ACHN (cell line): ENCODE measurements around the gene KCNJ4.

Experiments
- DNase-seq: peaks from one replicate; pipeline ENCODE4 v3.0.0-alpha.2; 2015
- in situ Hi-C: cut with HindIII; loops from 2 replicates; pipeline ENCODE4 v1.10.0; 2017; ENCODE audit warnings: low sequenced_read_pairs, low pct_ligation_motif_present, low pct_unique_long_range_greater_than_20kb

Gene KCNJ4

GRCh38 chr22:38437416-38437815, 17.6 kb downstream of the KCNJ4 start:
- in situ Hi-C loops, result no loop called here
- DNase-seq, result no peak

DNA sequence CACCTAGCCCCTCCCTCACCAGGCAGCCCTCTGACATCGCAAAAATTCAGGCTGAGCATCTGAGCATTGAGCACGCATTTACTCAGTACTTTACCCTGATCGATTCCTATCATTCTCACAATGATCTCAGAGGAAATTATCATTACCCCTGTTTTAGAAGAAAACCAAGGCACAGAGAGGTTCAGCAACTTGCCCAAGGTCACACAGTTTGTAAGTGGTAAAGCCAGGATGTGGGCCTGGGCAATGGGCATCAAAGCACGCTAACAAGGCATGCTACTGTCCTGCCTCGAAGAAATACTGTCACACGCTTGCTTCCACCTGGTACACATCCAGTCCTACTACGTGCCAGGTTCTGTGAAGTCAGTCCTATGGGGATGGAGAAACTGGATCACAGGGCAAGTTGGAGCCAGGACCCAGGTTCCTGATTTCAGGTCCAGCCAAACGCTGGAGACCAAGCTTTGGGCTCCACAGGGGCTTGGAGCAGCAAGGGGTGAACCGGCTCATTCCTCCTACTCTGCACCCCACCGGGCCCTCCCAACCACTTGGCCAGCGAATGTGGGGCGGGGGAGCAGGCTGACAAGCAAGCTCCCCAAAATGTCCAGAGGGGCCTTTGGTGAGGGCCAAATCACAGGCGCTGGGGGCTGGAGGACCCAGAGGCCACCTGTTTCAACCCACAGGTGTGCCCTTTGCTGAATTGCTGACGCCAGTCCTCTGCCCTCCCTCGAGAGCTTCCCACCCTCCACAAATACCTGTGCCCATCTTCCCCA, 18.2 kb downstream of the KCNJ4 start:
- in situ Hi-C loops, result no loop called here
- no peak for DNase-seq

- in situ Hi-C loops, result no loop called here
- DNase-seq, result no peak
These were observed 19.0 kb downstream of the KCNJ4 start for GRCh38 chr22:38435965-38436364.

DNA sequence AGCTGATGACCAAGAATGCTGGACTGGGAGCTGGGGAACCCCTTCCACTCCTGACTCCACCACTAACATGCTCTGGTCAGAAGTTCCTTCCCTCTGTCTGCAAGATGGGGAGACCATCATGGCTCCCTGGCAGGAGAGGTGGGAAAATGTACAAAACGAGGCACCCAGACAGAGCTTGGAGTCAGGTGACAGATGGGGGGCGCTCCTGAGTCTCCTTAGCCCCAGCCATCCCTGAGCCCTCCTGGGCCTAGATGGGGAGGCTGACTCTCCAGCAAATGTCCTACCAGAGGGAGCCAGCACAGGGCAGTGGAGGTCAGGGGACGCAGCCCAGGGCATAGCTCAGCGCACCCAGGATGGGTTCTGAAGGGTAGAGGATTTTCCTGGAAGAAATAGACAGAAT, 20.0 kb downstream of the KCNJ4 start:
- DNase-seq, result no peak
- in situ Hi-C loops, result no loop called here

GRCh38 chr22:38433871-38434270, 21.1 kb downstream of the KCNJ4 start:
- in situ Hi-C loops, result no loop called here

DNA sequence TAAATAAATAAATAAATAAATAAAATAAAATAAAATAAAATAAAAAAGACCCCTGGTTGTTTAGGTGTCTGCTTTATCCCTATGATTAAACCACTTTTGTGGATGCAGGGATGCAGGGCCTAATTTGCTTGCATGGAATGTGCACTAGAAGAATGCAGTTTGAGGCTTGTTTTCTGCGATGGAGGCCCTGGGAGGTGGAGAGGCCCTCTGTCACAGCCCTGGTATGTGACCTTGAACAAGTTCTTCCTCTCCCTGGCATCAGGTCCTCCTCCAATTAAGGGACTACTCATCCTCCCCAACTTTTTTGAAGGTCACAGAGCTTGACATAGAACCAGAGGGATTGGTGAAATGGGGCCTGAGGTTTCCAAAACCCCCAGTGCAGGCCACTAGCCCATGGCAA, 22.7 kb downstream of the KCNJ4 start:
- DNase-seq, result no peak
- in situ Hi-C loops, result no loop called here

More at GRCh38 chr22:38433871-38434270, 21.1 kb downstream of the KCNJ4 start:
- no peak for DNase-seq

GRCh38 chr22:38431266-38432010, 23.6 kb downstream of the KCNJ4 start:
- no peak for DNase-seq
- in situ Hi-C loops, result no loop called here

DNA sequence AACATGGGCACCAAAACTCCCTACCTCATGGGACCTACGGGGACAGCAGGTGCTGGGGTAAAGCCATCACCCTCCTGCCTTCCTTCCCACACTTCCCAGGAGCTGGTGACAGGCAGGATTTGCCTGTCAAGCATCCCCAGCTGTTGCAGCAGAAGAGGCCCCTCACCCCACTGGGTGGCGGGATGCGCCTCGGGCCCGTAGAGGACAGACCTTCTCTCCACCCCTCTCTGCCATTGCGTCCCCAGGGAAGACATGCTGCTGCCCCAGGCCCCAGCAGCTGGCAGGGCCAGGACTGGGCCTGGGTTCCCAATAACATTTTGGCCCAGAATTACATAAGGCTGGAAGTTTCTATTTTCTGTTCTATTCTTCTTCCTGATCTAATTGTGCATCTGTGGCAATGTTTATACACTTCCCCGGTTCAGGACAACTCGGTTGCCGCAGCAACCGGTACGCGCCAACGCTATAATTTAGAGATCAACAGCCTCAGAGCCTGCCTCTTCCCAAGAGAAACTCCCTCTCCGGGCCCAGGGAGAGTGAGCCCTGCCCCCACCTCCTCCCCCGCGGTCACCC, 25.4 kb downstream of the KCNJ4 start:
- no peak for DNase-seq
- in situ Hi-C loops, result no loop called here

DNA sequence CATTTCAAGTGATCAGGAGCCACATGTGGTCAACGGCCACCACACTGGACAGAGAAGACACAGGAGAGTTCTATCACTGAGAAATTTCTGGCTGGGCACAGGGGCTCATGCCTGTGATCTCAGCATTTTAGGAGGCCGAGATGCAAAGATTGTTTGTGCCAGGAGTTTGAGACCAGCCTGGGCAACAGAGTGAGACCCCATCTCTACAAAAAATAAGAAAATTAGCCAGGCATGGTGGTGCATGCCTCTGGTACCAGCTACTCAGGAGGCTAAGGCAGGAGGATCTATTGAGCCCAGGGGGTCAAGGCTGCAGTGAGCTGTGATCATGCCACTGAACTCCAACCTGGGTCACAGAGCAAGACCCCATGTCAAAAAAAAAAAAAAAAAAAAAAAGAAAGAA, 26.3 kb downstream of the KCNJ4 start:
- DNase-seq, result no peak
- in situ Hi-C loops, result no loop called here

DNA sequence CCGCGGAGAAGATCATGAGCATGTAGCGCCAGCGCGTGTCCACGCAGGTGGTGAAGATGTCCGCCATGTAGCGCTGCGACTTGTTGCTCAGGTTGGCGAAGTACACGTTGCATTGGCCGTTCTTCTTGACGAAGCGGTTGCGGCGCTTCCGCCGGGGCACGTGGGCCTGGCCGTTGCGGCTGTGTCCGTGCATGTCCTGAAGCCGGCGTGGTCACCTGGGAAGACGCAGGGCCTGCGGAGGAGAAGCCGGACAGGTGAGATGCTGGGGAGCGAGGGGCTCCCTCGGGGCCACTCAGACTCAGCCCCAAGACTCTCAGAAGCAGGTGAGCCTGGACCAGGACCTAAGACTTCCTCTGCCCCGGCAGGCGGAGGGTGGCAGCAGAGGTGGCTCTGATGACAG, 27.1 kb downstream of the KCNJ4 start:
- in situ Hi-C loops, result no loop called here

GRCh38 chr22:38427465-38427864, 27.5 kb downstream of the KCNJ4 start:
- DNase-seq, result no peak
- in situ Hi-C loops, result no loop called here

More for the DNA sequence above, 27.1 kb downstream of the KCNJ4 start:
- DNase-seq, result no peak

- in situ Hi-C loops, result no loop called here
- DNase-seq, result no peak
These were observed 28.4 kb downstream of the KCNJ4 start for GRCh38 chr22:38426628-38427027.

- in situ Hi-C loops, result no loop called here
- DNase-seq, result no peak
These were observed 30.4 kb downstream of the KCNJ4 start for GRCh38 chr22:38424525-38425080.

GRCh38 chr22:38423512-38424503, 31.2 kb downstream of the KCNJ4 start:
- in situ Hi-C loops, result no loop called here
- no peak for DNase-seq

DNA sequence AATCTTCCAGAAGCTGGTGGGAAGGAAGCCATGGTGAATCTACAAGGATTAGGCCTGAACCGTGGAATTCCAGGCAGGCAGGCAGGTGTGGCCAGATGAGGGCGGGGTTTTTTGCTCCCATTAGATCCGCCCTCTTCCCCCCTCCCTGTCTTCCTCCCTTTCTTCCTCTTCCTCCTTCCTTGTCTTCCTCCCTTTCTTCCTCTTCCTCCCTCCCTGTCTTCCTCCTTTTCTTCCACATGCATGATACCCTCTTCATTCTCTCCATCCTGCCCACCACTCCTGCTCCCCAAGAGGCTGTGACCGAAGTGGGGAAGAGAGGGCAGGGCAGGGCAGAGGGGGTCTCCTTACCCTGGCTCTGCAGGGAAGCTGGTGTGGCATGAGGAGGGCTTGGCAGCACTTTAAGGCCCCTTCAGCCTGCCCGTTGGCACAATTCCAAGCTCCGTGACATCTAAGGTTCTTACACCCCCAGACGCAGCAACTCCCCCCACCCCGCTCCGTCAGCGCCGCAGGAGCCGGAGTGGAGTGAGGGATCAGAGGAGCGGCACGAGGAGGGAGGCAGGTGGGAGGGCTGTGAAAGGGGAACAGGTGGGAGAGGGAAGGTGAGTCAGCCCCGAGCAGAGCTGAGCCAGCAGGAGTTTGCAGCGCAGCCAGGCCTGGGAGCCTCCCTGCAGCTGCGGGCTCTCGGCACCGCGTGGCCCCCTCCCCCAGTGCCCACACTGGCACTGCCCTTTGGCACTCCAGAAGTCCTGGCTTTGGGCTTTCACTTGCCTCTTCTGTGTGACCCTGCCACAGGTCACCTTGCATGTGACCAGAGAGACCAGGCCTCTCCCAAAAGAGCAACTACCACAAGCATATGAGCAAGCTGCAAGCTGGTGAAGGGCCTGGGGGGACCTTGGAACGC, 32.1 kb downstream of the KCNJ4 start:
- in situ Hi-C loops, result no loop called here

DNA sequence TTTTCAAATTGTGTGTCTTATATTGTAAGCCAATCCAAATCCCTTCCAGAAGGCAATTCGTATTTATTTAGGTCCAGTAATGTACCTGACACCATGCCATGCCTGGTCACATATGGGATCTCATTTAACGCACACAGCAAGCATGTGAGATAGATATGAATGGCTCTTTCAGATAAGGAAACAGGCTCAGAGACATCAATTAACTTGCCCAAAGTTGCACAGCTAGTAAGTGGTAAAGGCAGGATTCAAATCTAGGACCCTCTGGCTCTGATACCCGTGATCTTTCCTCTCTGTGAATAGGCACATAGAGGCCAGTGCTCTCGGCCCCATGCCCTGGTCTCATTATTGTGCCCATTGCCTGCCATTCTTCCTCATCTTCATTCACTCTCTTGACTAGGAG, 34.3 kb downstream of the KCNJ4 start:
- in situ Hi-C loops, result no loop called here
- DNase-seq, result no peak

More for the DNA sequence above, 32.1 kb downstream of the KCNJ4 start:
- no peak for DNase-seq

GRCh38 chr22:38419858-38420160, 35.2 kb downstream of the KCNJ4 start:
- DNase-seq, result no peak
- in situ Hi-C loops, result no loop called here
